MM.1S (cell line): Measurements from ENCODE around the gene C5orf15.

Source experiments
- DNase-seq: peaks from one replicate; pipeline ENCODE4 v3.0.0-alpha.2; 2015
- H2AFZ ChIP-seq: fragments of 300-600 bp; sonication (generic); 2 replicates; pipeline ENCODE4 v1.6.0; 2016; ENCODE audit warnings: antibody characterized with exemption, low read length
- H3F3A ChIP-seq: fragments of 300-600 bp; sonication (generic); 2 replicates; pipeline ENCODE4 v1.6.1; 2016; ENCODE audit warnings: mild to moderate bottlenecking, antibody characterized with exemption, low read length, moderate library complexity, mixed read lengths; ENCODE audit not compliant: insufficient read depth
- H3K27ac ChIP-seq: fragments of 300-600 bp; sonication (generic); 2 replicates; pipeline ENCODE4 v1.5.1; 2016; ENCODE audit warnings: mild to moderate bottlenecking, low read length
- H3K27me3 ChIP-seq: fragments of 300-600 bp; sonication (generic); replicated peaks from 2 replicates; pipeline ENCODE4 v1.6.0; 2016; ENCODE audit warnings: low read length; ENCODE audit not compliant: insufficient read depth
- H3K36me3 ChIP-seq: fragments of 300-600 bp; sonication (generic); replicated peaks from 2 replicates; pipeline ENCODE4 v1.6.1; 2016; ENCODE audit warnings: mild to moderate bottlenecking, low read length, mixed read lengths; ENCODE audit not compliant: insufficient read depth
- H3K4me1 ChIP-seq: fragments of 300-600 bp; sonication (generic); 2 replicates; pipeline ENCODE4 v1.6.1; 2016; ENCODE audit warnings: low read length, mixed read lengths
- H3K4me2 ChIP-seq: fragments of 300-600 bp; sonication (generic); 2 replicates; pipeline ENCODE4 v1.6.0; 2016; ENCODE audit warnings: low read depth, low read length
- H3K4me3 ChIP-seq: fragments of 300-600 bp; sonication (generic); 2 replicates; pipeline ENCODE4 v1.5.1; 2016; ENCODE audit warnings: low read length, mixed read lengths
- H3K79me2 ChIP-seq: fragments of 300-600 bp; sonication (generic); 2 replicates; pipeline ENCODE4 v1.6.1; 2016; ENCODE audit warnings: mixed run types, low read length, mixed read lengths
- H3K9ac ChIP-seq: fragments of 300-600 bp; sonication (generic); 2 replicates; pipeline ENCODE4 v1.6.1; 2016; ENCODE audit warnings: low read length, mixed read lengths
- H3K9me2 ChIP-seq: fragments of 300-600 bp; sonication (generic); replicated peaks from 2 replicates; pipeline ENCODE4 v1.6.1; 2016; ENCODE audit warnings: mild to moderate bottlenecking, low read length, mixed read lengths; ENCODE audit not compliant: insufficient read depth
- H3K9me3 ChIP-seq: fragments of 300-600 bp; sonication (generic); replicated peaks from 2 replicates; pipeline ENCODE4 v1.6.1; 2016; ENCODE audit warnings: mild to moderate bottlenecking, low read length, mixed read lengths; ENCODE audit not compliant: insufficient read depth
- H4K20me1 ChIP-seq: fragments of 300-600 bp; sonication (generic); 2 replicates; pipeline ENCODE4 v1.6.1; 2016; ENCODE audit warnings: mild to moderate bottlenecking, low read length, moderate library complexity, mixed read lengths; ENCODE audit not compliant: insufficient read depth
- CTCF ChIP-seq: fragments of 300-600 bp; sonication (generic); IDR thresholded peaks from 2 replicates; pipeline ENCODE4 v1.5.1; 2016; ENCODE audit warnings: antibody characterized with exemption, low read length, mixed read lengths
- EZH2 ChIP-seq: fragments of 300-600 bp; sonication (generic); optimal IDR thresholded peaks from 2 replicates; pipeline ENCODE3; 2017; ENCODE audit warnings: low read depth, mild to moderate bottlenecking, antibody characterized with exemption, low read length, mixed read lengths
- EZH2phosphoT487 ChIP-seq: fragments of 300-600 bp; sonication (generic); IDR thresholded peaks from 2 replicates; pipeline ENCODE4 v1.6.1; 2018; ENCODE audit warnings: antibody characterized with exemption, low read length

The C5orf15 gene

GRCh38 chr5:133933169-133933509, 35.3 kb downstream of the C5orf15 start:
- H4K20me1 ChIP-seq = no peaks in the 10 kb centered on the region
- no peaks in the 10 kb centered on the region for H3K36me3 ChIP-seq
- DNase-seq = no peak
- no peaks in the 10 kb centered on the region for H3K27me3 ChIP-seq
- no peaks in the 10 kb centered on the region for H3F3A ChIP-seq
- no peaks in the 10 kb centered on the region for H3K9me3 ChIP-seq
- no peak overlapping the region for H3K27ac ChIP-seq
- H3K79me2 ChIP-seq = no peaks in the 10 kb centered on the region
- H2AFZ ChIP-seq = no peak overlapping the region
- H3K9ac ChIP-seq = no peak overlapping the region
- H3K9me2 ChIP-seq = no peaks in the 10 kb centered on the region
- TF ChIP-seq EZH2phosphoT487 (no peak), EZH2 (no peak), CTCF (no peak)
- H3K4me3 ChIP-seq = no peak overlapping the region
- no peak overlapping the region for H3K4me2 ChIP-seq
- H3K4me1 ChIP-seq = no peaks in the 10 kb centered on the region

- Histone ChIP-seq H3K27me3 (no peaks in the 10 kb centered on the region), H3K27ac (no peak overlapping the region), H3K9me3 (no peaks in the 10 kb centered on the region), H3K9me2 (no peaks in the 10 kb centered on the region), H3K79me2 (no peaks in the 10 kb centered on the region), H3K36me3 (no peaks in the 10 kb centered on the region), H4K20me1 (no peaks in the 10 kb centered on the region), H3K9ac (no peak overlapping the region), H3K4me1 (no peaks in the 10 kb centered on the region), H2AFZ (no peak overlapping the region), H3F3A (no peaks in the 10 kb centered on the region), H3K4me3 (no peak overlapping the region), H3K4me2 (no peak overlapping the region)
- DNase-seq = no peak
- TF ChIP-seq EZH2 = no peak
- no peak for TF ChIP-seq EZH2phosphoT487
- TF ChIP-seq CTCF = no peak
Observed at GRCh38 chr5:133932441-133933168, 35.8 kb downstream of the C5orf15 start.

- no peaks in the 10 kb centered on the region for H3K9me3 ChIP-seq
- no peaks in the 10 kb centered on the region for H3K4me1 ChIP-seq
- H3K36me3 ChIP-seq = no peaks in the 10 kb centered on the region
- TF ChIP-seq EZH2 (no peak), CTCF (no peak), EZH2phosphoT487 (no peak)
- H3K4me3 ChIP-seq = no peak overlapping the region
- no peak overlapping the region for H3K27ac ChIP-seq
- H4K20me1 ChIP-seq = no peaks in the 10 kb centered on the region
- no peaks in the 10 kb centered on the region for H3K27me3 ChIP-seq
- H3K4me2 ChIP-seq = no peak overlapping the region
- H3K9me2 ChIP-seq = no peaks in the 10 kb centered on the region
- H3K9ac ChIP-seq = no peak overlapping the region
- no peaks in the 10 kb centered on the region for H3K79me2 ChIP-seq
- DNase-seq = no peak
- no peaks in the 10 kb centered on the region for H3F3A ChIP-seq
- no peak overlapping the region for H2AFZ ChIP-seq
Observed at GRCh38 chr5:133931546-133931945, 36.9 kb downstream of the C5orf15 start.
